CD14-positive monocyte (primary cell): ENCODE results near the gene UBXN11. TPM values are rescaled to one million over a fixed set of nuclear protein-coding genes. Genes with fewer than 3 reads are reported as not detected.

Experiments used
- DNase-seq, 3 donors: peaks; one replicate each; pipeline ENCODE4 v3.0.0-alpha.2; 2011 to 2022
- H2AFZ ChIP-seq: 2 replicates; pipeline ENCODE4 v1.6.0; 2012; ENCODE audit warnings: mild to moderate bottlenecking, low read depth, low read length, inconsistent platforms; ENCODE audit not compliant: insufficient read depth, poor library complexity, severe bottlenecking
- H3K27ac ChIP-seq, 2 donors: 1 replicate in 1 of 2; 2 replicates in 1 of 2; pipeline ENCODE4 v1.5.1; 2012 to 2013; ENCODE audit warnings: low read length in 2 of 2, control low read depth in 1 of 2, inconsistent platforms in 1 of 2, low read depth in 1 of 2, mild to moderate bottlenecking in 1 of 2
- H3K27me3 ChIP-seq, 2 donors: one replicate each; pipeline versions ENCODE4 v1.6.0 to v1.6.1; 2011 to 2013; ENCODE audit warnings: low read length in 2 of 2; ENCODE audit not compliant: control insufficient read depth in 2 of 2, insufficient read depth in 2 of 2
- H3K36me3 ChIP-seq, 2 donors: replicated peaks in 1 of 2; 1 replicate in 1 of 2; 2 replicates in 1 of 2; pipeline versions ENCODE4 v1.5.1 to v1.6.1; 2012 to 2013; ENCODE audit warnings: low read length in 2 of 2, control low read depth in 1 of 2, inconsistent platforms in 1 of 2, mild to moderate bottlenecking in 1 of 2; ENCODE audit not compliant: insufficient read depth in 2 of 2, control insufficient read depth in 1 of 2
- H3K4me1 ChIP-seq, 2 donors: 1 replicate in 1 of 2; 2 replicates in 1 of 2; pipeline versions ENCODE4 v1.5.1 to v1.6.1; 2012 to 2013; ENCODE audit warnings: low read length in 2 of 2, control low read depth in 1 of 2, inconsistent platforms in 1 of 2, mild to moderate bottlenecking in 1 of 2, moderate library complexity in 1 of 2; ENCODE audit not compliant: insufficient read depth in 2 of 2, control insufficient read depth in 1 of 2
- H3K4me2 ChIP-seq: replicated peaks from 2 replicates; pipeline ENCODE3; 2012; ENCODE audit warnings: low read length, moderate library complexity, mild to moderate bottlenecking; ENCODE audit not compliant: poor library complexity, severe bottlenecking; ENCODE audit errors: extremely low read depth
- H3K4me3 ChIP-seq, 3 experiments: fragments of 200-600 bp in 1 of 3; sonication (generic) in 1 of 3; replicated peaks in 1 of 3; 1 replicate in 2 of 3; 2 replicates in 1 of 3; pipeline ENCODE4 v1.5.1; 2011 to 2013; ENCODE audit warnings: low read length in 3 of 3, mild to moderate bottlenecking in 3 of 3, control low read depth in 2 of 3, low read depth in 2 of 3, inconsistent platforms in 1 of 3, moderate library complexity in 1 of 3
- H3K79me2 ChIP-seq: 2 replicates; pipeline ENCODE4 v1.6.0; 2012; ENCODE audit warnings: mild to moderate bottlenecking, control low read depth, inconsistent platforms, low read length, moderate library complexity; ENCODE audit not compliant: insufficient read depth
- H3K9ac ChIP-seq: 2 replicates; pipeline ENCODE4 v1.6.0; 2017; ENCODE audit warnings: low read length, mild to moderate bottlenecking; ENCODE audit not compliant: insufficient read depth, poor library complexity, severe bottlenecking
- H3K9me3 ChIP-seq, 2 donors: replicated peaks in 1 of 2; 1 replicate in 1 of 2; 2 replicates in 1 of 2; pipeline versions ENCODE4 v1.5.1 to v1.6.1; 2012 to 2013; ENCODE audit warnings: low read length in 2 of 2, control low read depth in 1 of 2; ENCODE audit not compliant: control insufficient read depth in 1 of 2, insufficient read depth in 1 of 2
- H4K20me1 ChIP-seq: 2 replicates; pipeline ENCODE4 v1.6.0; 2012; ENCODE audit warnings: mild to moderate bottlenecking, low read length, control low read depth, moderate library complexity; ENCODE audit not compliant: insufficient read depth
- H3K27ac Mint-ChIP-seq, 7 donors: one replicate each; pipeline ENCODE4 v1.8.0; 2020; ENCODE audit warnings: mild to moderate bottlenecking in 7 of 7, mixed read lengths in 7 of 7, moderate library complexity in 6 of 7, inconsistent platforms in 2 of 7
- H3K27me3 Mint-ChIP-seq, 3 donors: one replicate each; pipeline ENCODE4 v1.8.0; 2021 to 2022; ENCODE audit warnings: low read depth in 3 of 3, mild to moderate bottlenecking in 3 of 3, mixed read lengths in 3 of 3, moderate library complexity in 3 of 3, inconsistent platforms in 1 of 3
- H3K36me3 Mint-ChIP-seq, 2 donors: one replicate each; pipeline ENCODE4 v1.8.0; 2020; ENCODE audit warnings: mixed read lengths in 2 of 2, inconsistent platforms in 1 of 2, mild to moderate bottlenecking in 1 of 2
- H3K4me1 Mint-ChIP-seq: one replicate; pipeline ENCODE4 v1.8.0; 2020; ENCODE audit warnings: mild to moderate bottlenecking, mixed read lengths
- H3K4me3 Mint-ChIP-seq, 2 donors: one replicate each; pipeline ENCODE4 v1.8.0; 2020; ENCODE audit warnings: mild to moderate bottlenecking in 2 of 2, mixed read lengths in 2 of 2, moderate library complexity in 1 of 2
- H3K9me3 Mint-ChIP-seq, 7 donors: one replicate each; pipeline ENCODE4 v1.8.0; 2020 to 2022; ENCODE audit warnings: mixed read lengths in 7 of 7, mild to moderate bottlenecking in 6 of 7, moderate library complexity in 6 of 7, inconsistent platforms in 2 of 7
- CTCF ChIP-seq: fragments of 200-600 bp; IDR thresholded peaks from one replicate; pipeline ENCODE4 v1.8.0; 2022; ENCODE audit warnings: antibody characterized with exemption, mild to moderate bottlenecking
- WGBS: methylation state at CpG from one replicate; pipeline ENCODE4 v1.1.5; 2013; ENCODE audit warnings: missing lambda C conversion rate; ENCODE audit not compliant: insufficient coverage; 5-methylcytosine and 5-hydroxymethylcytosine counted together
- intact Hi-C, 2 donors: fragments of 100-400 bp; cut with micrococcal nuclease; formaldehyde crosslinking; loops; one replicate each; pipeline versions ENCODE4 v1.15.0 to v1.15.1; 2023
- polyA plus RNA-seq, 3 donors: library from polyadenylated mRNA; depleted of rRNA in 1 of 3; unstranded in 2 of 3; stranded (reverse) in 1 of 3; fragments of 300-500 nt in 2 of 3; fragments of >200 nt in 1 of 3; fragmentation: Illumina TruSeq in 2 of 3; gene quantifications; 1 replicate in 2 of 3; 2 replicates in 1 of 3; pipeline ENCODE4 v1.2.3, GENCODE V29; 2012 to 2021

Gene UBXN11
- polyA plus RNA-seq, 3 donors: 48.0 to 885 (median 52.1) TPM

GRCh38 chr1:26287811-26288210 is 18.6 kb downstream of the UBXN11 start:
- Mint-ChIP-seq H3K9me3 (no peaks in the 10 kb centered on the region), H3K27ac (peak overlapping the region; percentile 96 to 100 (median 100)), H3K4me1 (peaks cover 100% of the 10 kb centered on the region), H3K36me3 (peaks cover 36 to 61% of the 10 kb centered on the region in 2 donors), H3K4me3 (peak overlapping the region in 1 of 2 donors; percentile 79), H3K27me3 (peaks cover 0 to 8% (median 4%) of the 10 kb centered on the region in 3 donors)
- intact Hi-C loops: loop anchor here in 1 of 2 donors (1.0 to 2.0 kb wide), 2 partner anchors 13 to 33 kb away; no protein-coding TSS in a partner anchor
- peaks cover 20 to 27% of the 10 kb centered on the region in 2 donors for H3K36me3 ChIP-seq
- H3K4me3 ChIP-seq: peak overlapping the region in 1 of 3 experiments; percentile 17
- no peak for TF ChIP-seq CTCF
- peaks cover 13% of the 10 kb centered on the region for H4K20me1 ChIP-seq
- H3K4me2 ChIP-seq: peak overlapping the region; percentile 6
- peaks cover 61% of the 10 kb centered on the region for H3K79me2 ChIP-seq
- H2AFZ ChIP-seq: no peak overlapping the region
- peaks cover 100% of the 10 kb centered on the region in 2 donors for H3K4me1 ChIP-seq
- H3K27me3 ChIP-seq: no peaks in the 10 kb centered on the region
- DNase-seq: no peak
- no peaks in the 10 kb centered on the region for H3K9me3 ChIP-seq
- peak overlapping the region; percentile 99 to 100 for H3K27ac ChIP-seq
- 50% methylated on average over 1 of the region's 5 CpGs for WGBS
- H3K9ac ChIP-seq: peak overlapping the region; percentile 92

- DNase-seq: peak; percentile 72 to 80 (median 75)
- H3K4me3 ChIP-seq: peak overlapping the region in 1 of 3 experiments; percentile 17
- Mint-ChIP-seq H3K27me3 (peaks cover 0 to 5% (median 5%) of the 10 kb centered on the region in 3 donors), H3K4me1 (peaks cover 99% of the 10 kb centered on the region), H3K36me3 (peaks cover 39 to 61% of the 10 kb centered on the region in 2 donors), H3K27ac (peak overlapping the region; percentile 96 to 100 (median 100)), H3K9me3 (no peaks in the 10 kb centered on the region), H3K4me3 (peak overlapping the region; percentile 51 to 79)
- WGBS: 5% methylated on average over 5 of the region's 8 CpGs
- no peak for TF ChIP-seq CTCF
- peak overlapping the region; percentile 44 for H3K9ac ChIP-seq
- intact Hi-C loops: no loop called here
- H3K36me3 ChIP-seq: peaks cover 26 to 33% of the 10 kb centered on the region in 2 donors
- peaks cover 19% of the 10 kb centered on the region for H4K20me1 ChIP-seq
- H3K4me2 ChIP-seq: peak overlapping the region; percentile 12
- peaks cover 64% of the 10 kb centered on the region for H3K79me2 ChIP-seq
- no peaks in the 10 kb centered on the region for H3K9me3 ChIP-seq
- peaks cover 100% of the 10 kb centered on the region in 2 donors for H3K4me1 ChIP-seq
- no peak overlapping the region for H2AFZ ChIP-seq
- H3K27me3 ChIP-seq: no peaks in the 10 kb centered on the region
- H3K27ac ChIP-seq: peak overlapping the region; percentile 99 to 100
Measured at GRCh38 chr1:26287033-26287711, 19.3 kb downstream of the UBXN11 start.
